ENCODE measurements around the gene CHRDL2. TPM values are rescaled to one million over a fixed set of nuclear protein-coding genes. Genes with fewer than 3 reads are reported as not detected.

CHRDL2 gene
- total RNA-seq, 1 experiment from 2014 or later: not detected

DNA sequence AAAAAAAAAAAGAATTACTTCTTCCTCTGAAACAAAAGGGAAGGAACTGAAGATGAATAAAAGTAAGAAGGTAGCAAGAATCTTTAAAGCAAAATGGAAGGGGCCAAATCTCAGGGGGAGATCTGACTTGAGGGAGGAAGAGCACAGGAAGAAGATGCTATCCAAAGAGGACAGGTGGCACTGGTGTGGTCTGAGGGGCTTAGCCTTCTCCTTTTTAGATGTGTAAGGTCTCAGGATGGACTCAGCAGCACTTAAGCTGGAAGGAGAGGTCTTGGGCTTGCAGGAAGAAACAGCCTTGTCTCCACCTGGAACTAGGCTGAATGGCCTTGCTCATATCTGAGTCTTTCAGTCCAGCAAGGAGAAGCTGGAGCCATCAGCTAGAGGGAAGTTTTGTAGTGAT is 12.4 kb upstream of the CHRDL2 start:
- no peak overlapping the region for H3K4me3 ChIP-seq (replicated peaks in 1 of 2; ENCODE audit: low read depth in 1 of 2, low read length in 2 of 2)
- no peaks in the 10 kb centered on the region for H3K9me3 ChIP-seq (ENCODE audit: control insufficient read depth in 1 of 2, insufficient read depth in 1 of 2, low read depth in 1 of 2, low read length in 2 of 2)
- ChIA-PET RAD21 (ENCODE audit: low non-redundant PET in 1 of 2, low total read pairs in 2 of 2, uncharacterized antibody in 2 of 2, unreplicated experiment in 2 of 2) (no interaction called here), POLR2A (interaction anchor here (0.7 kb wide), 1 partner anchor 892 kb away, joined by 3 read pairs; no protein-coding TSS in a partner anchor), CTCF (interaction anchor here (0.6 to 1.6 kb wide), 3 partner anchors 17 to 41 kb away, joined by 3 to 4 read pairs (median 3); no protein-coding TSS in a partner anchor)
- no peak for DNase-seq (ENCODE audit: low read depth, low spot score)
- H3K9me2 ChIP-seq (ENCODE audit: insufficient read depth): no peaks in the 10 kb centered on the region
- H4K20me1 ChIP-seq (ENCODE audit: insufficient read depth): no peaks in the 10 kb centered on the region
- no peak overlapping the region for H3K27ac ChIP-seq (ENCODE audit: low read depth, low read length)
- TF ChIP-seq ZNF274 (IDR thresholded peaks at IDR 0.05; ENCODE audit: low read depth, low read length): no peak
- TF ChIP-seq YY1 (IDR thresholded peaks at IDR 0.05; ENCODE audit: extremely low read depth, insufficient replicate concordance, low read depth, low read length): no peak
- no peak for TF ChIP-seq SRF (IDR thresholded peaks at IDR 0.05; ENCODE audit: low read depth)
- no peak for TF ChIP-seq ZBTB33 (IDR thresholded peaks at IDR 0.05; ENCODE audit: extremely low read depth, insufficient replicate concordance, low read length)
- no peak for TF ChIP-seq ATF3 (IDR thresholded peaks at IDR 0.05)
- no peak for TF ChIP-seq RAD21 (IDR thresholded peaks at IDR 0.05; ENCODE audit: low read depth)
- TF ChIP-seq, protein P1, sequence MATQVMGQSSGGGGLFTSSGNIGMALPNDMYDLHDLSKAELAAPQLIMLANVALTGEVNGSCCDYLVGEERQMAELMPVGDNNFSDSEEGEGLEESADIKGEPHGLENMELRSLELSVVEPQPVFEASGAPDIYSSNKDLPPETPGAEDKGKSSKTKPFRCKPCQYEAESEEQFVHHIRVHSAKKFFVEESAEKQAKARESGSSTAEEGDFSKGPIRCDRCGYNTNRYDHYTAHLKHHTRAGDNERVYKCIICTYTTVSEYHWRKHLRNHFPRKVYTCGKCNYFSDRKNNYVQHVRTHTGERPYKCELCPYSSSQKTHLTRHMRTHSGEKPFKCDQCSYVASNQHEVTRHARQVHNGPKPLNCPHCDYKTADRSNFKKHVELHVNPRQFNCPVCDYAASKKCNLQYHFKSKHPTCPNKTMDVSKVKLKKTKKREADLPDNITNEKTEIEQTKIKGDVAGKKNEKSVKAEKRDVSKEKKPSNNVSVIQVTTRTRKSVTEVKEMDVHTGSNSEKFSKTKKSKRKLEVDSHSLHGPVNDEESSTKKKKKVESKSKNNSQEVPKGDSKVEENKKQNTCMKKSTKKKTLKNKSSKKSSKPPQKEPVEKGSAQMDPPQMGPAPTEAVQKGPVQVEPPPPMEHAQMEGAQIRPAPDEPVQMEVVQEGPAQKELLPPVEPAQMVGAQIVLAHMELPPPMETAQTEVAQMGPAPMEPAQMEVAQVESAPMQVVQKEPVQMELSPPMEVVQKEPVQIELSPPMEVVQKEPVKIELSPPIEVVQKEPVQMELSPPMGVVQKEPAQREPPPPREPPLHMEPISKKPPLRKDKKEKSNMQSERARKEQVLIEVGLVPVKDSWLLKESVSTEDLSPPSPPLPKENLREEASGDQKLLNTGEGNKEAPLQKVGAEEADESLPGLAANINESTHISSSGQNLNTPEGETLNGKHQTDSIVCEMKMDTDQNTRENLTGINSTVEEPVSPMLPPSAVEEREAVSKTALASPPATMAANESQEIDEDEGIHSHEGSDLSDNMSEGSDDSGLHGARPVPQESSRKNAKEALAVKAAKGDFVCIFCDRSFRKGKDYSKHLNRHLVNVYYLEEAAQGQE (IDR thresholded peaks at IDR 0.05; ENCODE audit: low read depth): no peak
- no peak for TF ChIP-seq EZH2phosphoT487 (IDR thresholded peaks at IDR 0.05; ENCODE audit: borderline replicate concordance)
- no peak for TF ChIP-seq SIN3A (IDR thresholded peaks at IDR 0.05; ENCODE audit: low read depth)
- no peak for TF ChIP-seq EGR1 (IDR thresholded peaks at IDR 0.05; ENCODE audit: low read depth)
- TF ChIP-seq POLR2AphosphoS5 (IDR thresholded peaks at IDR 0.05; ENCODE audit: low read depth, low read length): no peak
- TF ChIP-seq CEBPB (IDR thresholded peaks at IDR 0.05; ENCODE audit: low read depth): no peak
- no TSS peak for BruUV-seq (replicated peaks)
- no peaks in the 10 kb centered on the region for H3K27me3 ChIP-seq (ENCODE audit: insufficient read depth, low read length)
- no peak for ATAC-seq
- intact Hi-C loops (cut with micrococcal nuclease): no loop called here
- no peak overlapping the region for H3K9ac ChIP-seq (ENCODE audit: low read length)
- H2AFZ ChIP-seq (ENCODE audit: low read depth, low read length, poor library complexity, severe bottlenecking): no peak overlapping the region
- peaks cover 5 to 8% of the 10 kb centered on the region in 2 experiments; a peak in 3 of 4 replicates for H3K4me1 ChIP-seq (ENCODE audit: control insufficient read depth in 1 of 2, insufficient read depth in 2 of 2, low read length in 2 of 2)
- no peaks in the 10 kb centered on the region for H3K79me2 ChIP-seq (ENCODE audit: insufficient read depth, low read length)
- H3K4me2 ChIP-seq (ENCODE audit: low read length): no peak overlapping the region
- H3K36me3 ChIP-seq (ENCODE audit: control insufficient read depth in 1 of 2, insufficient read depth in 2 of 2, low read length in 2 of 2): no peaks in the 10 kb centered on the region

All from HCT116 (cell line).